GM12878 (cell line): ENCODE measurements around the gene CCT6B. TPM values are rescaled to one million over a fixed set of nuclear protein-coding genes. Genes with fewer than 3 reads are reported as not detected.

Source experiments
- ASH2L ChIP-seq: fragments of 300-600, 200-600 bp; sonication (generic); IDR thresholded peaks from 2 replicates; pipeline ENCODE4 v1.6.1; 2017; ENCODE audit warnings: low read depth, mild to moderate bottlenecking, borderline replicate concordance
- BHLHE40 ChIP-seq, 2 experiments: fragments of 450-650 bp in 1 of 2; IDR thresholded peaks; 2 replicates each; pipeline ENCODE4 v1.6.1; 2011 to 2017; ENCODE audit warnings: low read depth in 2 of 2, borderline replicate concordance in 1 of 2, improper control_type of control experiment in 1 of 2, low read length in 1 of 2, mild to moderate bottlenecking in 1 of 2
- CHD2 ChIP-seq: IDR thresholded peaks from 2 replicates; pipeline ENCODE4 v1.6.1; 2011; ENCODE audit warnings: low read depth, low read length, improper control_type of control experiment, borderline replicate concordance
- EGR1 ChIP-seq, 2 experiments: IDR thresholded peaks; 1 replicate in 1 of 2; 2 replicates in 1 of 2; pipeline ENCODE4 v1.6.1; 2011 to 2012; ENCODE audit warnings: low read depth in 2 of 2, low read length in 2 of 2, borderline replicate concordance in 1 of 2, mild to moderate bottlenecking in 1 of 2, moderate library complexity in 1 of 2
- GABPA ChIP-seq: IDR thresholded peaks from 2 replicates; pipeline ENCODE4 v1.6.1; 2014; ENCODE audit warnings: antibody characterized with exemption, low read depth, mild to moderate bottlenecking, inconsistent platforms
- HCFC1 ChIP-seq: fragments of 150-350 bp; IDR thresholded peaks from 2 replicates; pipeline ENCODE4 v1.6.1; 2014; ENCODE audit warnings: low read length
- IRF4 ChIP-seq: IDR thresholded peaks from 2 replicates; pipeline ENCODE4 v1.6.1; 2011; ENCODE audit warnings: low read depth, low read length
- MEF2A ChIP-seq: IDR thresholded peaks from 2 replicates; pipeline ENCODE4 v1.6.1; 2011; ENCODE audit warnings: low read depth, mild to moderate bottlenecking, low read length, moderate library complexity; ENCODE audit not compliant: insufficient read depth
- MXI1 ChIP-seq: fragments of 150-350 bp; IDR thresholded peaks from 2 replicates; pipeline ENCODE4 v1.6.1; 2011; ENCODE audit warnings: low read depth, mild to moderate bottlenecking, inconsistent platforms, low read length, improper control_type of control experiment
- NRF1 ChIP-seq: conservative IDR thresholded peaks from 2 replicates; pipeline ENCODE4 v1.6.1; 2011; ENCODE audit warnings: mild to moderate bottlenecking, low read depth, low read length, improper control_type of control experiment
- POLR2AphosphoS5 ChIP-seq: IDR thresholded peaks from 2 replicates; pipeline ENCODE4 v1.6.1; 2011; ENCODE audit warnings: mild to moderate bottlenecking, low read length, inconsistent platforms
- POU2F2 ChIP-seq: IDR thresholded peaks from 3 replicates; pipeline ENCODE4 v1.6.1; 2011; ENCODE audit warnings: low read depth, mild to moderate bottlenecking, low read length, borderline replicate concordance
- RELA ChIP-seq: fragments of 450-650 bp; IDR thresholded peaks from 2 replicates; pipeline ENCODE4 v1.8.0; 2014; ENCODE audit warnings: borderline replicate concordance; ENCODE audit not compliant: partially characterized antibody
- SIX5 ChIP-seq: IDR thresholded peaks from 2 replicates; pipeline ENCODE4 v1.6.1; 2011; ENCODE audit warnings: mild to moderate bottlenecking, low read depth, low read length, moderate library complexity; ENCODE audit not compliant: severe bottlenecking
- SMAD5 ChIP-seq: IDR thresholded peaks from 2 replicates; pipeline ENCODE4 v1.6.1; 2016; ENCODE audit warnings: antibody characterized with exemption, low read depth
- SREBF1 ChIP-seq: IDR thresholded peaks from 2 replicates; pipeline ENCODE4 v1.6.1; 2012; ENCODE audit warnings: mild to moderate bottlenecking, low read length
- SRF ChIP-seq, 2 experiments: IDR thresholded peaks; 2 replicates each; pipeline ENCODE4 v1.6.1; 2011; ENCODE audit warnings: low read depth in 2 of 2, low read length in 2 of 2, mild to moderate bottlenecking in 1 of 2, moderate library complexity in 1 of 2
- SUZ12 ChIP-seq: fragments of 200-600 bp; sonication (generic); IDR thresholded peaks from one replicate; pipeline ENCODE4 v1.6.1; 2018; ENCODE audit warnings: antibody characterized with exemption, mild to moderate bottlenecking; ENCODE audit not compliant: unreplicated experiment
- TAF1 ChIP-seq: IDR thresholded peaks from 2 replicates; pipeline ENCODE4 v1.6.1; 2011; ENCODE audit warnings: mild to moderate bottlenecking, low read depth, low read length, borderline replicate concordance
- TCF3 ChIP-seq: IDR thresholded peaks from 2 replicates; pipeline ENCODE4 v1.6.1; 2012; ENCODE audit warnings: low read depth, mild to moderate bottlenecking, low read length, borderline replicate concordance; ENCODE audit not compliant: insufficient read depth
- TCF7 ChIP-seq: IDR thresholded peaks from 2 replicates; pipeline ENCODE4 v1.6.1; 2014; ENCODE audit warnings: antibody characterized with exemption, borderline replicate concordance
- polyA plus RNA-seq, 11 experiments: library from polyadenylated mRNA; depleted of rRNA in 4 of 11; unstranded in 6 of 11; stranded (reverse) in 5 of 11; fragments of >200 nt; fragmentation: Nextera tagmentation in 4 of 11; fragmentation: Illumina TruSeq in 1 of 11; extraction: Ambion mirVana in 4 of 11; extraction: Trizol in 1 of 11; gene quantifications; 1 replicate in 1 of 11; 2 replicates in 10 of 11; pipeline versions ENCODE4 v1.2.1 to v1.2.3, GENCODE V29; 2011 to 2016; ENCODE audit warnings: inconsistent platforms in 2 of 11, missing spikeins in 2 of 11, low read depth in 1 of 11
- total RNA-seq, 4 experiments: library from RNA; depleted of rRNA in 3 of 4; stranded (reverse); fragments of >200 nt in 3 of 4; fragmentation: Illumina TruSeq in 1 of 4; extraction: Trizol in 1 of 4; gene quantifications; 2 replicates each; pipeline versions ENCODE4 v1.2.1 to v1.2.3, GENCODE V29; 2013 to 2021
- TF ChIP-seq, protein P1 (sequence below): IDR thresholded peaks from 2 replicates; pipeline ENCODE4 v1.6.1; 2011; ENCODE audit warnings: borderline replicate concordance, low read depth, mild to moderate bottlenecking, moderate library complexity, mixed read lengths, low read length; ENCODE audit not compliant: insufficient read depth; ENCODE audit errors: extremely low read length
- TF ChIP-seq, protein P2 (sequence below): IDR thresholded peaks from 2 replicates; pipeline ENCODE4 v1.6.1; 2012; ENCODE audit warnings: low read depth, low read length, improper control_type of control experiment
- TF ChIP-seq, protein P3 (sequence below): IDR thresholded peaks from 2 replicates; pipeline ENCODE4 v1.6.1; 2012; ENCODE audit warnings: mild to moderate bottlenecking, low read depth, low read length
- TF ChIP-seq, protein P4 (sequence below): fragments of 450-650 bp; conservative IDR thresholded peaks from 2 replicates; pipeline ENCODE4 v1.6.1; 2017; ENCODE audit warnings: mild to moderate bottlenecking, moderate library complexity

The CCT6B gene
- total and polyA plus RNA-seq, 10 of the 15 experiments (the other 5 are each of a cell fraction or from before 2014, with no cell fraction given): 1.6 to 6.1 (median 2.6) TPM

DNA sequence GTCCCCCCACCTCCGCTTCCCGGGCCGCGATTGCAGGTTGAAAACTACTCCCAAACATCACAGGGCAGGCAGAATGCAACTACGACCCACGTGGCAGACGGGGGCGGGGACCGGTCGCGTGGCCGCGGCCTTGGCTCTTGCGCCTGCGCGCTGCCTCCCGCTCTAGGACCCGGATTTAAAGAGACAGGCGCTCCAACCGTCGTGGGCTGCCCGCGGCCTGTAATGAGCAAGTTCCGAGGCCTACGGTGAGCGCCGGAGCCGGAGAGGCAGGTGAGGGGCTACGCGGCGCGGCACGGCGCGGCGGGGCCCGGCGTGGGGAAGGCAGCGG is 19.1 kb upstream of the CCT6B start, which contains the start of gene LIG3 (continued):
- TF ChIP-seq, protein P1, sequence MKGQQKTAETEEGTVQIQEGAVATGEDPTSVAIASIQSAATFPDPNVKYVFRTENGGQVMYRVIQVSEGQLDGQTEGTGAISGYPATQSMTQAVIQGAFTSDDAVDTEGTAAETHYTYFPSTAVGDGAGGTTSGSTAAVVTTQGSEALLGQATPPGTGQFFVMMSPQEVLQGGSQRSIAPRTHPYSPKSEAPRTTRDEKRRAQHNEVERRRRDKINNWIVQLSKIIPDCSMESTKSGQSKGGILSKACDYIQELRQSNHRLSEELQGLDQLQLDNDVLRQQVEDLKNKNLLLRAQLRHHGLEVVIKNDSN: peak; percentile 88
- TF ChIP-seq TAF1 (peak; percentile 56), SUZ12 (no peak), TCF7 (no peak), EGR1 (IDR thresholded peaks at IDR 0.05; ENCODE audit: borderline replicate concordance in 1 of 2, low read depth in 2 of 2, low read length in 2 of 2) (peak in 1 of 2 experiments; percentile 87; a peak in 2 of 3 replicates), MXI1 (peak; percentile 99), HCFC1 (0 out of 2 replicates have a peak, but pooled peaks have one; percentile 27), SMAD5 (peak; percentile 48; the same call in 1 of the 2 replicates), CHD2 (peak; percentile 27; the same call in 1 of the 2 replicates), ASH2L (no peak), MEF2A (0 out of 2 replicates have a peak, but pooled peaks have one; percentile 2), IRF4 (0 out of 2 replicates have a peak, but pooled peaks have one; percentile 11), RELA (peak; percentile 69), TCF3 (0 out of 2 replicates have a peak, but pooled peaks have one; percentile 11), NRF1 (peak; percentile 82), SREBF1 (no peak), POU2F2 (peak; percentile 71; the same call in 1 of the 3 replicates), SRF (IDR thresholded peaks at IDR 0.05; ENCODE audit: low read depth in 2 of 2, low read length in 2 of 2) (0 out of 4 replicates have a peak, but pooled peaks of 1 of the 2 experiments have one; percentile 3), BHLHE40 (IDR thresholded peaks at IDR 0.05; ENCODE audit: borderline replicate concordance in 1 of 2, low read depth in 2 of 2, low read length in 1 of 2) (peak; percentile 73 to 86), GABPA (no peak), POLR2AphosphoS5 (peak; percentile 67; the same call in 1 of the 2 replicates), SIX5 (no peak)
- TF ChIP-seq, protein P2, sequence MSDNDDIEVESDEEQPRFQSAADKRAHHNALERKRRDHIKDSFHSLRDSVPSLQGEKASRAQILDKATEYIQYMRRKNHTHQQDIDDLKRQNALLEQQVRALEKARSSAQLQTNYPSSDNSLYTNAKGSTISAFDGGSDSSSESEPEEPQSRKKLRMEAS: peak; percentile 99
- TF ChIP-seq, protein P3, sequence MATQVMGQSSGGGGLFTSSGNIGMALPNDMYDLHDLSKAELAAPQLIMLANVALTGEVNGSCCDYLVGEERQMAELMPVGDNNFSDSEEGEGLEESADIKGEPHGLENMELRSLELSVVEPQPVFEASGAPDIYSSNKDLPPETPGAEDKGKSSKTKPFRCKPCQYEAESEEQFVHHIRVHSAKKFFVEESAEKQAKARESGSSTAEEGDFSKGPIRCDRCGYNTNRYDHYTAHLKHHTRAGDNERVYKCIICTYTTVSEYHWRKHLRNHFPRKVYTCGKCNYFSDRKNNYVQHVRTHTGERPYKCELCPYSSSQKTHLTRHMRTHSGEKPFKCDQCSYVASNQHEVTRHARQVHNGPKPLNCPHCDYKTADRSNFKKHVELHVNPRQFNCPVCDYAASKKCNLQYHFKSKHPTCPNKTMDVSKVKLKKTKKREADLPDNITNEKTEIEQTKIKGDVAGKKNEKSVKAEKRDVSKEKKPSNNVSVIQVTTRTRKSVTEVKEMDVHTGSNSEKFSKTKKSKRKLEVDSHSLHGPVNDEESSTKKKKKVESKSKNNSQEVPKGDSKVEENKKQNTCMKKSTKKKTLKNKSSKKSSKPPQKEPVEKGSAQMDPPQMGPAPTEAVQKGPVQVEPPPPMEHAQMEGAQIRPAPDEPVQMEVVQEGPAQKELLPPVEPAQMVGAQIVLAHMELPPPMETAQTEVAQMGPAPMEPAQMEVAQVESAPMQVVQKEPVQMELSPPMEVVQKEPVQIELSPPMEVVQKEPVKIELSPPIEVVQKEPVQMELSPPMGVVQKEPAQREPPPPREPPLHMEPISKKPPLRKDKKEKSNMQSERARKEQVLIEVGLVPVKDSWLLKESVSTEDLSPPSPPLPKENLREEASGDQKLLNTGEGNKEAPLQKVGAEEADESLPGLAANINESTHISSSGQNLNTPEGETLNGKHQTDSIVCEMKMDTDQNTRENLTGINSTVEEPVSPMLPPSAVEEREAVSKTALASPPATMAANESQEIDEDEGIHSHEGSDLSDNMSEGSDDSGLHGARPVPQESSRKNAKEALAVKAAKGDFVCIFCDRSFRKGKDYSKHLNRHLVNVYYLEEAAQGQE: no peak
- TF ChIP-seq, protein P4, sequence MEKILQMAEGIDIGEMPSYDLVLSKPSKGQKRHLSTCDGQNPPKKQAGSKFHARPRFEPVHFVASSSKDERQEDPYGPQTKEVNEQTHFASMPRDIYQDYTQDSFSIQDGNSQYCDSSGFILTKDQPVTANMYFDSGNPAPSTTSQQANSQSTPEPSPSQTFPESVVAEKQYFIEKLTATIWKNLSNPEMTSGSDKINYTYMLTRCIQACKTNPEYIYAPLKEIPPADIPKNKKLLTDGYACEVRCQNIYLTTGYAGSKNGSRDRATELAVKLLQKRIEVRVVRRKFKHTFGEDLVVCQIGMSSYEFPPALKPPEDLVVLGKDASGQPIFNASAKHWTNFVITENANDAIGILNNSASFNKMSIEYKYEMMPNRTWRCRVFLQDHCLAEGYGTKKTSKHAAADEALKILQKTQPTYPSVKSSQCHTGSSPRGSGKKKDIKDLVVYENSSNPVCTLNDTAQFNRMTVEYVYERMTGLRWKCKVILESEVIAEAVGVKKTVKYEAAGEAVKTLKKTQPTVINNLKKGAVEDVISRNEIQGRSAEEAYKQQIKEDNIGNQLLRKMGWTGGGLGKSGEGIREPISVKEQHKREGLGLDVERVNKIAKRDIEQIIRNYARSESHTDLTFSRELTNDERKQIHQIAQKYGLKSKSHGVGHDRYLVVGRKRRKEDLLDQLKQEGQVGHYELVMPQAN: peak; percentile 15; the same call in 1 of the 2 replicates
